NCI-H1048 (cell line): ENCODE data around the gene EVX1.
A peak's percentile ranks its signal among the peaks of the same experiment; 100 is the strongest.

Experiments
- DNase-seq: peaks from one replicate; lab custom pipeline; 2025; lab: John Stamatoyannopoulos, UW

EVX1 gene

DNA sequence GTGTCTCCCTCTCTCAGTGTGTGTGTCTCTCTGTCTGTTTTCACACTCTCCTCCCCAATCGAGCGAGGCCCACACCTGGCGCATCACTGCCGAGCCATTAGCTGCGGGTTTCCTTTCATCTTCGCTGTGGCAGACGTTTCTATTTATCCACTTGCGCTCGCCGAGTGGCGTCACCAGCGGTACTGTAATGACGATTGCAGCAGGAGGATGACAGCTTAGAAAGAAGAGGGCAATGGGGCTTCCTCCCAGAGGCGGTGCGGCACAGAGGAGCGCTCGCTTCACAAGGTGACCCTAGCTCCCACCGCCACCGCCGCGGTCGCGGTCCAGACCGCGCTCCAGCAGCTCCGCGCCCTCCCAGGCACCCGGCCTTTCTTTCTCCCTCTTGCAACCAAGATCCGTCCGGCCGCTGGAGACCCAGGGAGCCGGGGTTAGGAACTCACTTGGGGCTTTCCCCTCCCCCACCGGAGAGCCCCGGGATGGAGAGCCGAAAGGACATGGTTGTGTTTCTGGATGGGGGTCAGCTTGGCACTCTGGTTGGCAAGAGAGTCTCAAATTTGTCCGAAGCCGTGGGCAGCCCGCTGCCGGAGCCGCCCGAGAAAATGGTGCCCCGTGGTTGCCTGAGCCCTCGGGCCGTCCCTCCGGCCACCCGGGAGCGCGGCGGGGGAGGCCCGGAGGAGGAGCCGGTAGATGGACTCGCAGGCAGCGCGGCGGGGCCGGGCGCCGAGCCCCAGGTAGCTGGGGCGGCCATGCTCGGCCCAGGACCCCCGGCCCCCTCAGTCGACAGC is at the start of gene EVX1:
TSS of gene EVX1 (plus strand) at position 248 of the 785 bp plus-strand sequence. CDS start at position 477, 229 bp downstream.
- DNase-seq, result no peak

DNA sequence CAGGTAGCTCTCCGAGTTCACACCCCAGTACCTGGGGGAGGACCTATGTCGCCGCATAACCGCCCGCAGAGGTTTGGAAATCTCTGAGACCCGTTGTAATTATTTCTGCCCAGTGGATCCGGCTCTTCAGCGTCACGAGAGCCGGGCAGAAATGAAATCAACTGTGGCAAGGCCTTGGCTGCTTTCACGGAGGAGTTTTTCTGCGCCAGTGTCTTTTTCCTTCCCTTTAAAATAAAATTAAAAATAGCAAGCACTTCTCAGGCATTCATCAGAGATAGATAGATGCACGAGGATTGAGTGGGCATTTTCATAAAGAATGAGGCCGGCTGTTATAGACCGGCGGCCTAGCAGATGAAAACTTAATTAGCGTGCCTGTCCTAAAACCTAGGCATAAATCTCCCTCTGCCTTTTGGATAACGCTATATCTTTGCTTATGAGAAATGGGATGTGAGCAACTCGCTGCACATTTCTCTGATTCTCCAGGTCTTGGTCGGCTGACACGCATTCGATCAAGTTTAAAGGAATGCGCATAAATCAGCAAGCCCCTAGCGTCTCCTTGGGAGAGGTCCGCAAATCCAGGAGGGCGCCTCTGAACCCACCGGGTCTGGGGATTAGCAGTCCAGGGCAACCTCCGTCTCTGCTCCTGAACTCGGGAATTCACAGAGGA is 49.1 kb upstream of the EVX1 start:
- DNase-seq, result no peak

DNA sequence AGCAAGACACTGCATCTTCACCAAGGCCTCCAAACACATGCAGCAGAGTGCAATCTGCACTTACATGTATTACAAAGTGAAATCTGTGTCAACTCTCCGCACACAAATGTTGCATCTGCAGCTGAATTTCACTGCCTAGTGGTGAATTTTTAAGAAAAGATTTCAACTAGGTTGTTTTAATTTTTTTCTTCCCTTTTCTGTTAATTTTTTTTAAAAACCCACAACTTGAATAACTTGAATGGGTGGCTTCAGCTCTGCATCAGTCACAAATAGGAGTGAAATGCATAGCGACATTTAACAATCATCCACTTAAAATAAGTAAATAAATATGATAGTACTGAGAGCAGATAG is 48.6 kb upstream of the EVX1 start:
- no peak for DNase-seq

DNA sequence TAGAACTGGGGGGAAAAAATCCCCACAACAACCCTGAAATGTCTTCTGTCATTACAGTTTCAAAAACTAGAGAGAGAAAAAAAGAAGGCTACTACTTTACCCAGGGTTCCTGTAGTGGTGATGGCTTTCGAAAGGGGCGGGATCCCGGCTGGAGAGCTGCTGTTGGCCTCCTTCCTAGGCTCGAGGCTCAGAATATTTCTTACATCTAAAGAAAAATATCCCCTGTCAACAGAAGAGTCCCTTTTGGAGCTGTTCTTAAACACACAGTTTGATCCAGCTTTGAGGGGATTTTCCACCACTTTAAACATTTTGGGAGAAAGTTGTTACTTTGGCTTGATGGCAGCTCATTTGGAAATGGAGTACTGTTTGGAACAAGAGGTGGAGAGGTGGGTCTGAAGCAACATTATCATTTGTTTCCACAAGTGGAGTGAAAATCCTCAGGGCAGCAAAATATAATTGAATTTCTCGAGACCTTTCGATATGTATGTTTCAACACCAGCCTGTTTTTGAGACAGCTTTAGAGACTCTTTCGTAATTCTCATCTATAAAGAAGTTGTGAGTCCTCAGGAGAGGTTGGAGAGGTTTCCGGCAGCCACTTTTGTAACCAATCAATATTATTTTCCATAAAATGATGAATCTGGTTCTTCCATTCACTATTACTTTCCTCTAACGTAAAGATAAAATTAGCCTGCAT is 47.8 kb upstream of the EVX1 start:
- DNase-seq, result no peak

DNA sequence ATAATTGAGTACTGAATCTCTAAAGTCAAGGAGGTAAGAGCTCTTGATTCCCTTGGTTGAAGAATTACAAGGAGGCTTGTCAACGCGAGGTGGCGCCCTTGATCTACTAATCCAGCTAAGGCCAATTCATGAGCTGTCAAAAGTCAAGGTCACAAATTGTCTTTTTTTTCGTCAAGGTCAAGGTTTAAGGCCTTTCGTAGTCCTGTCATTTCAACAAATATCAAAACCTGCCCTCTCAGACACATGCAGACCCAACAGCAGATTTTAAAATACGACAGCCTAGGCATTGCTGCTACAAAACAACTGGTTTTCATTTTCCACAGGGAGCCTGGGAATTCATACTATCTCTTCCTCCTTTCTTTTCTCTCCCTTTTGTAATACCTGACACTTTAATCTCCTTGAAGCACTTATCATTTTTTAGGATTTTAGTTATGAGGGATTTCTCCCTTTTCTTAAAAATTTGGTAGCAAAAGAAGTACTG is 46.3 kb upstream of the EVX1 start:
- peak; percentile 23 for DNase-seq

DNA sequence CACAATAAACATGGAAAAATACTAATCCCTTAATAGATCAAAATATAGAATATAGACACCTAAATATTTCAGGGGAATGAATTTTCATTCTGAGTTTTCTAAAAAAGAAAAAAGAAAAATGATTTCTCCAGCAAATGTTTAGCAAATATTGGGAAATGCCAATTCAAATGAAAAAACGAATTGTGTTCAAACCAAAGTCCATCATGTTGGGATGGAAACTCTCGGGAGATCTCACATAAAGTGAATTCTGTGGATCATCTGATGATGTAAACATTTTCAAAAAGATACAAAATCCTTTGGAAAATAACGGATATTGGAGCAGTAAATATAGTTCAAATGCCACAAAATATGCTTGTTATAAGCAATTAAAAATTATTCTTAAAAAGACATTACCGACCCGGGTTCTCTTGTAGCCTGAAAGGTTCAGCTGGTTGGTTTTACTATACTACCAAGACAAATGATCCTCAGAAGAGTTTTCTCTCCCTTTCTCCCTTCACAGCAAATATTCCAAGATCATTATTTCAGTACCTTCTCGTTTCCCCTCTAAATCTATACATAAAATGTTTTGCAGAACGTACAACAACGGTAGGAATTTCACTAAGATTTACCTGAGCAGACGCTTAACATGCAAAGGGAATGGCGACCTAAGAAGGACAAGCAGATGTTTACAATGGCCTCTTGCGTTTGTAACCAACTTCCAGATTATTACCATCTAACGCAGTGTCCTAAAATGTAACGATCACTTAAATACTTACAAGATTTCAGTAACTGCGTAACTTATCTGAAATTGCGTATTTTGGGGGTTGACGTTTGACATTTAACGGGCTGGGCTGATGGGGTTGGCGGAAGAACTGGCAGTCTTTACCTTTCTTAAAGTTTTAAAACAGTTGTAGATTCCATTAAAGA is 45.2 kb upstream of the EVX1 start:
- DNase-seq, result no peak

DNA sequence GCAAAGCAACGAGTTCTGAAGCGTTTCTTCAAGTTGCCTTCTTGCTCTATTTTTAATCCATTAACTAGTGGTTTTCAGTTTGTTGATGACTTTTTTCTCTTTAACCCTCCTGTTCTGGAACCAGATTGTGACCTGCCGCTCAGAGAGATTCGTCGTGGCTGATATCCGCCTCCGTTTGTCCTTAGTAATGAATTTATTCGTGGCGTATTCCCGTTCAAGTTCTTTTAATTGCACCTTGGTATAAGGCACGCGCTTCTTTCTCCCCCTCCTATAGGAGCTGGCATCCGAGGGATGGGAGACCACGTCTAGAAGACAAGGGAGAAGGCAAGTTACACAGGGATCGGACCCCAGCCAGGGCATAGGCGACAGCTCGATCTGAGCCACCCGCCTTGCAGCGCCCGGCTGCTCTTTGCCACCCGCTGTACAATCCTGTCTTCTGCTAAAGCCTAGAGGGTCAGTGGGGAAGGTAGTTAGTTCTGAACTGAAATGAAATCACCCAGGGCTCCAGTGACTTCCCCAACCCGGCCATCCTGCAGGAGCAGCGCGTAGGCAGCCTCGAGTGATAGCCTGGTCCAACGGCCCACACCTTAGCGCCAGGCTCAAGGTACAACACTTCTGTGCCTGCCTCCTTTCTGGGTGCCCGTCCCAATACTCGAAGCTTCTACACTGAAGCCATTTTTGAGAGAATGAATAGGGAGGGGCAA is 44.3 kb upstream of the EVX1 start:
- DNase-seq, result no peak

DNA sequence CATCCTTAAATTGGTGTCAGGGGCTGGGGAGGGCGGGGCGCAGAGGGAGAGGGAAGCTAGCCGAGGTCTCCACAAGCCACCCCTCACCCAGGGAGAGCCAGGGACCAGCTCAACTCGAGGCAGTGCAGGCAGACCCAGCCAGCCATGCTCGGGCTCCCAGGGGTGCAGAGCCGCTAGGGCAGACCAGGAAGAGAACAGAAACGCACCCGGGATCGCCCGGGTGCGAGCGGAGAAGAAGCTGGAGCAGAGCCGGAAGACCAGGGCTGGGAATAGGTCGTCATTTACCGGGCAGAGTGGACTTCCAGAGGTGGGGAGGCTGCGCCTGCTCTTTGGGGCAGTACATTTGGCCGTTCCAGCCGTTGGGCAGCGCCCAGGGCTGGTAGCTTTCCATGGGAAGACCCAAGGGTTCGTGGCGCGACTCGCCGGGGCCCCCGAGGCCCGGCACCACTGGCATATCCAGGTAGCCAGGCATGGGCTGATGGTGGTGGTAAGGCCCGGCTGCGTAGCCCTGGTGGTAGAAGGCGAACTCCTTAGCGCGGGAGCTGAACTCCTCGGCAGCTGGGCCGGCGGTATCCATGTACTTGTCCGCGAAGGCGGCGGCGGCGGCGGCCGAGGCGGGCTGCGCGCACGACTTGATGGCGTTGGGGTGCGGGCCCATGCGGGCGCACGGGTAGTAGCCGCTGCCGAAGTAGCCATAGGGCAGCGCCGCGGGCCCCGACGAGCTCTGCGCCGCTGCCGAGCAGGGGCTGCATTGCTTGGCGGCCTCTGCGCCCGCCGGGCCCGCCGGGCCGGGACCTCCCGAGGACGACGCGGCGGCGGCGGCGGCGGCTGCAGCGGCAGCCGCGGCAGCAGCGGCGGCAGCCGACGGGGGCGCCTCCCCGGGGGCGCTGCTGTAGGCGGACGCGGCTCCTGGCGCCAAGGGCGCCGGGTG is 43.5 kb upstream of the EVX1 start:
- no peak for DNase-seq

DNA sequence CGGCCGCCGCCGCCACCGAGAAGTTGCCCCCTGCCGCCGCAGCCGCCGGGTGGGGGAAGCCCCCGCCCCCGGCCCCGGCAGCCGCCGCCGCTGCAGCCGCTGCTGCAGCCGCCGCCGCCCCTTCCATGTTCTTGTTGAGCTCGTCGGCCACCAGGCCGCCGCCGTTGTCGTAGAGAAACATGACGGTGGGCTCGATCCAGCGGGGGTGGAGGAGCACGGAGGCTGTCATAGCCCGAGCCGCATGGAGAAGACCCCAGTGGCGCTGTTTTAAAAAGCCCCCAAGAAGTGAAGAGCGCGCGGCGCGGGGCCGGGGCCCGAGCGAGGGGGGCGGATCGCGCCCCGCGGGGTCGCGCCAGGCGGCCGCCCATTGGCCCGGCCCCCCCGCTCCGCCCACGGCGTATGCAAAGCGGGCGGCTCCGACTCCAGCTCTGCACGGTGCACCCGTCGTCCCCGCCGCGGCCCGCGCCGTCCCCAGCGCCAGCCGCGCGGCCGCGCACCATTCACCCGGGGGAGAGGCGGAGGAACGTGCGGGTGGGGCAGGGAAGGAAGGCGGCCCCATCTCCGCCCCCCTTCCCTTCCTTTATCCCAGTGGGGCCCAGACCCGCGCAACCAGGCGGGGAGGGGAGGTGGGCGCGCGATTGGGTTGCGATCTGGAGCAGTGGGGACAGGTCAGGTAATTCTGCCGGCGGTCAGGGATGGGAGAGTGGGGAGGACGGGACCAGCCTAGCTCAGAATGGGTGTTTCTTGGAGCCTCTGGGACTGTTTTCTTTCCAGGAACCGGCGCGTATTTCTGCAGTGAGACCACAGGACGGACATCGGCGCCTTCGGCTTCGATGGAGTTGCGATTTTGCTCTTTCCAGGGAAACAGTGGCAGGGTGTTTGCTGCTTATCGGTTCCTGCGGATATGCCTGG is 42.5 kb upstream of the EVX1 start, which contains the start of gene HOXA13:
TSS of gene HOXA13 (minus strand) at position 243 of the 912 bp plus-strand sequence. CDS start at position 229, 14 bp downstream.
- peak; percentile 36 for DNase-seq

DNA sequence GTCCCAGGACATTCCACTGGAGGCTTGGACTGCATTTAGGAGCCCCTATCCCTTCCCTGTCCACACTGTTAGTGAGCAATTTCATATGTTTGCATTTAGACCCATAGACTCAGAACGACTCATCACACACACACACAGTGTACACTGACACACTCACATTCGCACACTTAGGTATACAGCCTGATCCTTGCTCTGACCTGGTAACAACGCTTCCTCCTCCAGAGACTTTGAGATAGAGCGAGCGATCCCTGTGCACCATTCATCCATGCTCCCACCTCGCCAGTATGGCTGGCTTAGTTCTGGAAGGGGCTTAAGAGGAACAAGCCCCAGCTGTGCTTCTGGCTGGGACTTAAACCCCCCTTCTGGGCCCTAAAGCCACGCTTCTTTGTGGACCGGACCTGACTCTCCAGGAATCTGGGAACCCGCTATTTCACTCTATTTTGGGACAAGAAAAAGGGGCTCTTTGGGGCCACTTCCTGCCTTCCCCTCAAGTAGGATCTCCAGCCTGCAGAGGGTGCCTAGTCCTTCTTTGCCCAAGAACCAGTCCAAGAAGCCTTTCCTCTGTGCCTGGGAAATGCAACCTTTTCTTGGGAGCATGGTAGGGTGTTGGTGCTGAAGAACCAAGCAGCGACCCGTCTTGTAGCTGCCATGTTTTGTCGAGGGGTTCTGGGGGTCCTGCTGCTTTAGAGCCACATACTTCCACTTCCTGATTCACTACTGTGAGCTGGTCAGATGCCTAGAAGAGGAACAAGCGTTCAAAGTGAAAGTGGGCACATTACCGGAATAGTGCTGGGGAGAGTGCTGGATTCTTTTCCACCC is 41.6 kb upstream of the EVX1 start:
- DNase-seq, result no peak

DNA sequence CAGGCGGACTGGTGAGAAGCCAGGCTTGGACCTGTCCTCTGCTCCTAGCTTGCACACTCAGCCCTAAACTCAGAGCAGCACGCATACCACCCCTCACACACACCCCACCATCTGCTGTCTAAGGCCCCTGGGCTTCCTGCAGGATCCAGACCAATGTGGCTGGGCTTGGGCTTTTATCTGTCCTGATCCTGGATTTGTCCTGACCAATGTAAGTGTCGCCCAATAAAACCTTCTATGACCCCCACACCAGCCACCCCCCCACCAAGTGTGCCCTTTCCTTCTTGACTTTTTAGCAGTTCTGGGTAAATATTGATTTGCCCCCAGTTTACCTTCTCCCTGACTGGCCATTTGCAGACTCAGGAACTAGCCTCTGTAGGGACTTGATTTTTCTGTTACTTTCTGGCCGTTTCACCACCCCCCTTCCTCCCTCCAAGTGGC is 41.0 kb upstream of the EVX1 start:
- no peak for DNase-seq

DNA sequence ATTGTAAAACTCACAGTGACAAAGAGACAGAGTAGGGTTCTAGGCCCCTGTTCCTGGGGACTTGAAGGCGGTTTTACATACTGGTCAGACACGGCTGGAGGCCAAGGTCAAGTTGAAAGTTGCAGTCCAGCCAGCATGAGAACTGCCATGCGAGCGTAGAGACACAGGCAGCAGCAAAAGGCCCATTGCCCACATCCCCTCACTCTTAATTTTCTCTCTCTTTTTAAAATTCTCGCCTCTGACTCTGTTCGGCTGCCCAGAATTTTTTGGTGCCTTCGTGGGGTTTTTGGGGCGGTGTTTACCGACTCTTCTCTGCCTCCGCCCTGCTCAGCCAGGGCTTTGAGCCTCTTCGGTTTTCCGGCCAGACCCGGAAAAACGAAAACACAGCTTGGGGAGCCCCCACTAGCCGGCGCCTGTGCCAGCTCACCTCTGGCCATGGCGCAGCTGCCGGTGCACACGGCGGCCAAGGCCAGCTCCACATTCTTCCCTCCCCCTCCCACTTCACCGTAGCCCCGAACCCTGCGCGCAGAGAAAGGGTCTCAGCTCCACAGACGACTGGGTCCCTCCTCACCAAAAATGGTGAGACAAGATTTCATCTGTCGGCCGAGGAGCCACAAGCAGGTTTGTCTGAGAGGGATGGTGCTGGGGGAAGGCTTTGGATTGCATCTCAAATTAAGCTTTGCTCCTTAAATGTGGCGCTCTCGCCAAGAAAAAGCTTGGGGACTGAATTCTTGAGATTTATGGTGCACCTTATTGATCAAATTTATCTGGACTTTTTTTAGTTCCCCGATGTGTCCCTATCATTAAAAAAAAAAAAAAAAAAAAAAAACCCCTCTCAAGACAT is 40.4 kb upstream of the EVX1 start:
- DNase-seq, result no peak

DNA sequence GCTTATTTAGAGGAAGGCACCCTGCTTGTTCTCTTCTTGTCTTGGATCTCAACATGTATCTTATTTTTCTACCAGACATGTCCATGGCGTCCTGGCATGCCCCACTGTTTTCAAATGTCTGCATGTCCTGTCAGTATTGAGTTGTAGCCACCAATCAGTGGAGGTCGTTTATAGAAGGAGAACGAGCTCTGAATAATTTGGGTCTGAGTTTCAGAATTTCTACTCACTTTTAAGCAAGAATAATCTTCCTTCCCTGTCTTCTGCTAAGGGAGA is 39.8 kb upstream of the EVX1 start:
- no peak for DNase-seq

DNA sequence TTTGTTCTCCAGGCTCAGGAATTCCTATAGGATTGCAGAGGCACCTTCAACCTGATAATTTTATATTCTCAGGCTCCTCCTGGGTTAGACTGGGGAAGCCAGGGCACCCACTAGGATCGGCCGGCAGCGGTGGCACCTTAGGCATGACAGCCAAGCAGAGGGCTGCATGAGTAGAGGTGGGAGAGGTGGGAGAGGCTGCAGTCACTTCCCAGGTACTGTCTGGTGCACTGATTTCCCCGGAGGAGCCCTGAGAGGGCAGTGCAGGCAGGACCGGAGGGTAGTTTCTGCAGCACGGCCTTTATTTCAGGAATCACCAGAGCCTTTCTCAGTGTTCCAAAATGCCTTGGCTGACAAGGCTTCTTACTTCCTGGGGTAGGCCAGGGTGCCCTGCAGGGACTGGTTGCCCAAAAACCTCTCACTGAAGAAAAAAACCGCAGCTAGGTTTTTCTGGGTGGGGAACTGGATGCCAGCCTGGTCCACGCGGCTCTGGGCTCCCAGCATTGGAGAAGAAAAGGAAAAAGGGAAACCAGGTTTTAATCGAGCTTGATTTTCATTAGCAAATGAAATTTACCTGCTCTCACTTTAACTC is 39.1 kb upstream of the EVX1 start:
- DNase-seq, result no peak

DNA sequence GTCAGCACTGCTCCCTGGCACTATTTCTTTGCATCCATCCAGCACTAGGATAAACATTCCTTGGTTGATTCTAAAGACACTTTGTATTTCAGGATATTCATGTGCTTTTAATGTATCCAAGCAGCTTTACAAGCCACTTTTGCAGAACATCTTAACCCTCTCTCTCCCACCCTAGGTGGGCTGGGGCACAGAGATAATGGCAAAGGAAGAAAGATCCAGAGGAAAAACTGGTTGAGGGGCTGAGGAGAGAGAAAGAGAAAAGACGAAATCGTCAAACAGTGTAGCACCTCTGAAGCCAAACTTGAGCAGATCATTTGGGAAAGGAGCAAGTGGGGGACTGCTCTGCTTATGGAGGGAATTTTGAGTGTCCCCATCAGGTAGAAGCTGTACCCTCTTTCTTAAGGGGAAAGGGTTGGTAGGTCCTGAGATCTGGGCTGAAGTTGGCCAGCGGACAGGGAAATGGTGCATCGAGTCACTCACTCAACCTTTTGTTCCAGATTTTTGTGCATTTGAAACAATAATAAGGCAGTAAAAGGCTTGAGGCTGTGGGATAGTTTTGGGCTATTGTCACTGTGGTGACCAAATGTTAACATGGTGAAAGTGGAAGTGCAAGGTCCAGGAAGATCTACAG is 38.5 kb upstream of the EVX1 start:
- no peak for DNase-seq

DNA sequence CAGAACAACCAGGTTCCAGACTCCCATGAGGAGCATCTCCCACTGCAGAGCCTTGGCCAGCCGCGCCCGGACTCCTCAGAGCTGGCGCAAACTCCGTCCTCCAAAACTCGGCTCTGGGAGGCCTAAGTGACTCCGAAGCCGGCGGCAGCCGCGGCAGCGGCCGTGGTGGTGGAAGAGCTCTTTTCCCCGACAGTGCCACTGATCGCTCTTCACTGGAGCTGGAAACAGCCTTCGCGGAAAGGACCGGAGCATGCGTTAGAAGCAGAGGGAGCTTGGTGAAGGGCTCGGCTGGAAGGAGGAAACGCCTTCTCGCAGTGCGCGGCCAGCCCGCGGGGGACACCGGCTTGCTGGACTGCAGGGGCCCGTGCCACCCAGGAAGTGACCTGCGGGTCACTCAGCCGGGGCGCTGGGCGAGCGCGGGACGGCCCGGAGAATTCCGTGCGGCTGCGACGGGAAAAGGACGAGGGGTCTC is 37.7 kb upstream of the EVX1 start:
- no peak for DNase-seq
